HG02623 (cell line): ENCODE measurements around the gene ZNF296.
A peak's percentile ranks its signal among the peaks of the same experiment; 100 is the strongest.

Experiments
- ATAC-seq: cut with Tn5 transposase; IDR thresholded peaks from one replicate; pipeline ENCODE4 v1.9.1; 2021; ENCODE audit warnings: moderate library complexity; ENCODE audit not compliant: unreplicated experiment

Gene ZNF296

DNA sequence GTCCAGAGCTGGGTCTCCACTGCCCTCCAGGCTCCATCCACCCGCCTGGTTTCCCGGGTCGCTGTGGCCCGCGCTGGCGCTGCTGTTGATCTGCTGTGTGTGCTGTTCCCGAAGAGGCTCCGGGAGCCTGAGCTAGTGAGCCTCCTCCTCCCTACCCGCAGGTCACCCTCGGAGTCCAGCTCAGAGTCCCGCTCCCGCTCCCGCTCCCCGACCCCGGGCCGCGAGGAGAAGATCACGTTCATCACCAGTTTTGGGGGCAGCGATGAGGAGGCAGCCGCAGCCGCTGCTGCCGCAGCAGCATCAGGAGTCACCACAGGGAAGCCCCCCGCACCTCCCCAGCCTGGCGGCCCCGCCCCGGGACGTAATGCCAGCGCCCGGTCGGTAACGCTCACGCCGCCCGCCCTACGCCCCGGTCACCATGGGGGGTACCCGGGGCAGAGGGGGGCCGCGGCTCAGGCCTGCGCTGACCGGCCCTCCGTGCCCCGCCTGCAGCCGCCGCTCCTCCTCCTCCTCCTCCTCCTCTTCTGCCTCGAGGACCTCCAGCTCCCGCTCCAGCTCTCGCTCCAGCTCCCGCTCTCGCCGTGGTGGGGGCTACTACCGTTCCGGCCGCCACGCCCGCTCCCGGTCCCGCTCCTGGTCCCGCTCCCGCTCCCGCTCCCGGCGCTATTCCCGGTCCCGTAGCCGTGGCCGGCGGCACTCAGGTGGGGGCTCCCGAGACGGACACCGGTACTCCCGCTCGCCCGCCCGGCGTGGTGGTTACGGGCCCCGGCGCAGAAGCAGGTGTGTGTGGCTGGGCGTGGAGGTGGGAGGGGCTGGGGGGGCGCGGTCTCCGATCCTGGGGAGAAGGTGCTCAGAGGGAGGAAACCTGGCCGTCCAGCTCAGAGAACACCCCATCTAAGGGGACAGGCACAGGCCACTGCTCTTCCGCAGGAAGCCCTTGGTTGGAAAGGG is 12.2 kb downstream of the ZNF296 start:
- ATAC-seq, result no peak

DNA sequence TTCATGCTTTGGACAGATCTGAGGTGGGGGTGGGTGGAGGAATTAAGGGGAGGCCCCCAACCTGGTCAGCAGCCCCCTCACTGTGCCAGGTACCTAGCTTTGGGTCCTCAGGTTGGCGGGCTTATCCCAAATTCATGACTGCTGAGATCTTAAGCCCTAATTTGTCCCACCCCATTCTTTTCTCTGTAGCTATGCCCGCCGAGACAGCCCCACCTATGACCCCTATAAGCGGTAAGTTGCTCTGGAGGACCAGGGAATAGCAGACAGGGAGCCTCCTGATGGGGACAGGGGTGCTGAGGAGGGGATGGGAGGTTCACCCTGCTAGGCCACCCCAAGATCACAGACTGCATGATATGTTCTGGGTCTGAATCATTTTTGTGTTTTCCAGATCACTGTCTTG is 14.3 kb downstream of the ZNF296 start:
- no peak for ATAC-seq

DNA sequence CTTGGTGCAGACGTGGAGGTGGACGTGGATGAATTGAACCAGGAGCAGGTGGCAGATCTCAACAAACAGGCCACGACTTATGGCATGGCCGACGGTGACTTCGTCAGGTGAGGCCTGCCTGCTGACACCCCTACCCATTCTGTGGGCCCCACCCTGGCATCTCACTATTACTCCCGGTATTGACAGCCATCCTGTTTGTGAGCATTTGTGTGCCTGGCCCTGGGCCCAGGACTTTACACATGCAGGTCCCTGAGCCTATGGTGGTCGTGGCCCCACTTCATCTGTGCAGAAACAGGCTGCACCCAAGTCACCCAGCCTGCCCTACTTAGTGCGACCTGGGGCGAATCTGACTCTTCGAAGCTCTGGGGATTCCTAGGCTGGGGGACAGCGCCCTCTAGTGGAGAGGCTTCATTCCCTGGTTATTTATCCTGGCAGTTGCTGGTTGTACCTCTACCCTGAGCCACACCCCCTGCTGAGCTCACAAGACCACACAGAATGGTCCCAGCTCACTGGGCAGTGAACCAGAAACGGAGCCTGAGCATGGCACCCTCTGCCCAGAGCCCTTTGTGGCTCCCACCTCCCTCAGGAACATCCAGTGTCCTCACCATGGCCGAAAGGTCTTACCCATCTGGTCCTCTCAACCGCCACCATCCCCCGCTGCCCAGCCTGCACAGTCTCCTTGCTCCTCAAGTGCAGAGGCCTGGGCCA is 16.9 kb downstream of the ZNF296 start:
- no peak for ATAC-seq

DNA sequence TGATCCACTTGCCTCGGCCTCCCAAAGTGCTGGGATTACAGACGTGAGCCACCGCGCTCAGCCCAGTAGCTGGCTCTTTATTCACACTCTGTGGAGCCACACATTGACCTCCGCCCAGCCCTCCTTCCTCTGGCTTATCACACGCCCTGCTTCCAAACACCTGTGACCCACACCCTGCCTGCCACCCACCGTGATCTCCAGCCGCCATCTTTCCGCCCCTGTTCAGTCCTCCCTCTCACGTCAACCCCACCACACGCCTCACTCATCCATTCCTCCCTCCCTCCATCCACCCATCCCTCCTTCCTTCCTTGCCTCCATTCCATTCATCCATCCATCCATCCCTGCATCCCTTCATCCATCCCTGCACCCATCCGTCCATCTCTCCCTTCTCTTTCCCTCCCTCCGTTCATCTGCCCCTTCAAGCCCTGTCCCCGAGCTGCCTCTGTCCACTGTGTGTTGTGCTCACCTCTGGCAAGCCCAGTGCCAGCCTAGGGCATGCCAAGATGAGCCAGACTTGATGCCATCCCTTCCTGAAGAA is 17.6 kb downstream of the ZNF296 start:
- no peak for ATAC-seq

DNA sequence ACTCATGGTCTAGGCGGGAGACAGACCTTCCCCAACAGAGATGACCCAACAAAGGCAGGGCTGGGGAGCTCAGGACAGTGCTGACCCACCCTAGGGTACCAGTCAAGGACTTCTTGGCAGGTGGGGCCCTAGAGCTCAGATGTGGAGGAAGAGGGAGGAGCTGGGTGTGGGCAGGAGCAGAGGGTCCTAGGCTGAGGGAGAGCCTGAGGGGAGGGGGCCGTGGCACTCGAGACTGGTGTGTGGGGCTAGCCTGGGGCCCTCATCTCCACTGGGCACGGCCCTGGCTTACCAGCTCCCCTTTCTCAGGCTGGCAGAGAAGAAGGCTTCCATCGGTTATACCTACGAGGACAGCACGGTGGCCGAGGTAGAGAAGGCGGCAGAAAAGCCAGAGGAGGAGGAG is 18.8 kb downstream of the ZNF296 start:
- no peak for ATAC-seq

DNA sequence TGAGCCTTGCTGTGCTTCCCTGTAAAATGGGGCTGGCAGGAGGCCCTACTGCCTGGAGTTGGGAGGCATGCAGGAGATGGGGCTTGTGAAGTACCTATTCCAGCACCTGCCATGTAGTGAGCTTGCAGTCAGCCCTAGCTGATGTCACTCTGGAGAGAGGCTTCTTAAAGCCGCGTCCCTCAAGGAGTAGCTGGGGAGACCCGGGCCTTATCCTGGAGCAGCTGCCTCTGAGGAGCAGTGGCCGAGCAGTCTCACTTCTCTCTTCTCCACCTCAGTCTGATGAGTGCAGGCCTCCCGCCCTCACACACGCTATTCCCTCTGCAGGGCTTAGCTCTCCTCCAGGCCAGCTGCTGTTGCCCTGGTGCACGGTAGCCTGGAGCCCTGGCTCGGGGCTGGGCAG is 19.4 kb downstream of the ZNF296 start:
- no peak for ATAC-seq

DNA sequence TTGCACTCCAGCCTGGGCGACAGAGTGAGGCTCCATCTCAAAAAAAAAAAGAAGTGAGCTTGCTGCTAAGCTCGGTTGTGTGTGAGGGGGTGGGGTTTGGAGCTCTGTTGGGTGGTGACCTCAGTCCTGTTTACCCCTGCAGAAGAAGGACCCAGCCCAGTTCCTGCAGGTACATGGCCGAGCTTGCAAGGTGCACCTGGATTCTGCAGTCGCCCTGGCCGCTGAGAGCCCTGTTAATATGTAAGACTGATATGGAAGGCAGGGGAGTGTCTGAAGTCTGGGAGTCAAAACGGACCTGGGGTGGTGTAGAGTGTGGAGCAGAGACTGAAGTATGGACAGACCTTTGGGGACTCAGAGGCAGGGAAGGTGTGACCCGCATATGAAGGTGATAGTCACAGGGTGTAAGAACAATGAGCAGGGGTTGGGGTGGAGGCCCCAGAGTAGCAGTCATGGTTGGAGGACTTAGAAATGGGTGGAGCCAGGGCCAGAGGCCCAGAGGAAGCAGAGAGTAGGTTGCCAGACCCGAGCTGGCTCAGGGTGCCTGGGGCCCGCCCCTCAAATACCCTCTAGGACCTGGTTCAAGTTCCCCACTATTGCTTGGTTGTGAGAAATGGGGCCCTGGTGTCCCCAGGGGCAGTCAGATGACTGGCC is 24.2 kb downstream of the ZNF296 start:
- ATAC-seq, result no peak

DNA sequence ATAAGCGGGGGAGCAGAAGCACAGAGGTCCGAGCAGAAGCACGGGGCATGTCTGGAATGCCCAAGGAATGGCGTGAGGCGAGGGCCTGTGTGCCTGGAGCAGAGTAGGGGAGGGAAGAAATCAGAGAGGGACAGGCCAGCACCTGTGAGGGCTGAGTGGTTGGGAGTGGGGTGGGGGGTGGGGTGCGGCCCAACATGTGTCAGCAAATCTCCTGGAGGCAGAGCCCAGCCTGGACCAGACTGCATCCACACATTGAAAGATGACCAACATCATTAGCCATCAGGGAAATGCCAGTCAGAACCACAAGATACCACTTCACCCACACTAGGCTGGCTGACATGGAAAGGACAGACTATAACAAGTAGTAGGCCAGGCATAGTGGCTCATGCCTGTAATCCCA is 26.2 kb downstream of the ZNF296 start:
- no peak for ATAC-seq

DNA sequence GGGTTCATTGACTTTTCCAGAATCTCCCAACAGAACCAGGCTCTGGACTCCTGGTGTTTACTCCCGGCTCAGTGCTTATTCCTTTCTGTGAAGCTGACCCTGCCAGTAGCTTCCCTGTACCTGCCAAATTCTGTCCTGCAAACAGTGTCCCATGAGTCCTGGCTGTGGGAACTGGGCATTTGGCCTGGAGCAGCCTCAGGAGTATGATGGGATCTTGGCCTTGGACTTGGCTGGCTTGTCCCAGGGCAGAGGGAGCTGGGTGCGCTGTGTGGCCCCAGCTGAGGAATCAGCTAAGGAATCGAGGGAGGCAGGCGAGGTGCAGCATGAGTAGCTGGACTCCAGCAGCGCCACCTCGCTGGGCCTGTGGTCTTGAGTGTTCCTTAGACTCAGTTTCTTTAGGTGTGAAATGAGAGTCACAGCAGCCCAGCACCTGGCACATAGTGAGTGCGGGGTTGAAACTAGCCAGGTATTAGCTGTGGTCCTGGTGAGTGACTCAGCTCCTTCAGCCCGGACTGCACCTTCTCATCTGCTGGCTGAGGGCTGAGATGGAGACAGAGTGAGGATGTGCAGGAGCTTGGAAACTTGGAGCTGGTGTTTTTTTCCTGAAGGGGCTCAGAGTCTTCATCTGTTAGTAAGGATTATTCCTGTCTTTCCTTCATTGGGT is 27.1 kb downstream of the ZNF296 start:
- no peak for ATAC-seq

DNA sequence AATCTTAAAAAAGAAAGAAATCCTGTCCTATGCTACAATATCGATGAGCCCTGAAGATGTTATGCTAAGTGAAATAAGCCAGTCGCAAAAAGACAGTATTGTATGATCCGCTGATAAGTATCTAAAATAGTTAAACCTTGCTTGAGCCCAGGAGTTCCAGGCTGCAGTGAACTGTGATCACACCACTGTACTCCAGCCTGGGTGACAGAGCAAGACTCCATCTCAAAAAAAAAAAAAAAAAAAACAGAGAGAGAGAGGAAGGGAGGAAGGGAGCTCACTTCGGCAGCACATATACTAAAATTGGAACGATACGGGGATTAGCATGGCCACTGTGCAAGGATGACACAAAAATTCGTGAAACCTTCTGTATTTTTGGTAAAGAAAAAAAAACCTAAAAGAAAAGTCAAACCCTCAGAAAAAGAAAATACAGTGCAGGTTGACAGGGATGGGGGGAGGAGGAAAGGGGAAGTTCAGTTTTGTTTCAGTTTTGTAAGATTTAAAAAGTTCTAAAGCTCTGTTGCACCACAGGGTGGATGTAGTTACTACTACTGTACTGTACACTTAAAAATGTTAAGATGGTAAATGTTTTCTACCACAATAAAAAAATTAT is 29.0 kb downstream of the ZNF296 start:
- no peak for ATAC-seq

DNA sequence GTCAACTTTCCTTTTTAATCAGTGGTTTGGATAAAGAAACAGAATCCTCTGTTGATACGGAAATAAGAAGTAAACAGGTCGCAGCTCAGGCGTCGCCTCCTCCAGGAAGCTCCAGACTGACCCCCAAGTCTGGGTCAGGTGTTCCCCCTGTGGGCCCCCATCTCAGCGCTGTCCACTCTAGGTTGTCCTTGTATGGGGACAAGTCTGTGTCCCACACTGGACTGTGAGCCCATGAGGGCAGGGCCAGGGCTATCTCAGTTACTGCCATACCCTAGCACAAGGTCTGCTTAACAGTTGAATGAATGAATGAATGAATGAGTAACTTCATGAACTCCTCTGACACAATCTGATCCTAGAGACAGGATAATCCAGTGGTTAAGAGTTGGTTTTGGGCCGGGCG is 29.9 kb downstream of the ZNF296 start:
- no peak for ATAC-seq

DNA sequence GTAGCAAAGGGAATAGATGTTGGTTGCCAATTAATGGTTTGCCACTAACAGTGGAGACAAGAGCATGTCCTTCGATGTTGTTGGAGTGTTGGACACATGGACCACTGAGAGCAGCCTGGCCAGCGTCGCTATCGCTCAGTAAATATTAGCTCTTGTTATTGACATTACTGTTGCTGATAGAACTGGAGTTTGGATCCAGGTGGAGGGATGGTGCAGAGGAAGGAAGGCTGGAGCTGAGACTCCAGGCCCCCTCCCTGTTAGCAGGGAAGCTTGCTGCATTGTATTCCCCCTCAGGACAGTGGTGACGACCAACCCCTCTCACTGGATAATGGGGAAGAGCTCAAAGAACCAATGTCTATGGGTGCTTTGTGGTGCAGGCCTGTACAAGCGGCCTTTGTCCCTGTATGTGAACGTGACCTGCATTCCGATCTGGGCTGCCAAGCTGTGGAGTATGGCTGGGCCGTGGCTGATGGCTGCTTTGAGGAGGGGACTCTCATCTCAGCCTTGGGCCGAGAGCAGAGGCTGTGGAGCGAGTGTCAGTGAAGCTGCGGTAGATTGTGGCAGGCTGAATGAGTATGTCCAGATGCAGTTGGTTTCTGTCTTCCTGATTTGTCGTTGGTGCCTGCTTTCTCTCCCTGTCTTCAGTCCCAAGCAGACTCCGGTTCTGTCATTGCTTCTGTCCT is 30.5 kb downstream of the ZNF296 start:
- no peak for ATAC-seq

DNA sequence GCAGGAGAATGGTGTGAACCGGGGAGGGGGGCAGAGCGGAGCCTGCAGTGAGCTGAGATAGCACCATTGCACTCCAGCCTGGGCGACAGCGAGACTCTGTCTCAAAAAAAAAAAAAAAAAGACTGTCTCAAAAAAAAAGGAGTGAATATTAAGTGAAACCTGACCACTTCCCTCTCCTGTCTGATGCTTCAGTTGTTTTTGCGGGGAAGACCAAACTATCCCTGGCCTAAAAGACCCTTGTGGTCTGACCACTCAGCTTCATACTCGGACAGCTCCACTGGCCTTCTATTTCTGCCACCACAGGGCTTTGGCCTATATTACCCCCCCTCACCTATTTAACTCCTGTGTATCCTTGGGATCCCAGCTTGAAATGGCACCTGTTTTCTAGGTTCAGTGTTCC is 35.2 kb downstream of the ZNF296 start:
- ATAC-seq, result no peak

DNA sequence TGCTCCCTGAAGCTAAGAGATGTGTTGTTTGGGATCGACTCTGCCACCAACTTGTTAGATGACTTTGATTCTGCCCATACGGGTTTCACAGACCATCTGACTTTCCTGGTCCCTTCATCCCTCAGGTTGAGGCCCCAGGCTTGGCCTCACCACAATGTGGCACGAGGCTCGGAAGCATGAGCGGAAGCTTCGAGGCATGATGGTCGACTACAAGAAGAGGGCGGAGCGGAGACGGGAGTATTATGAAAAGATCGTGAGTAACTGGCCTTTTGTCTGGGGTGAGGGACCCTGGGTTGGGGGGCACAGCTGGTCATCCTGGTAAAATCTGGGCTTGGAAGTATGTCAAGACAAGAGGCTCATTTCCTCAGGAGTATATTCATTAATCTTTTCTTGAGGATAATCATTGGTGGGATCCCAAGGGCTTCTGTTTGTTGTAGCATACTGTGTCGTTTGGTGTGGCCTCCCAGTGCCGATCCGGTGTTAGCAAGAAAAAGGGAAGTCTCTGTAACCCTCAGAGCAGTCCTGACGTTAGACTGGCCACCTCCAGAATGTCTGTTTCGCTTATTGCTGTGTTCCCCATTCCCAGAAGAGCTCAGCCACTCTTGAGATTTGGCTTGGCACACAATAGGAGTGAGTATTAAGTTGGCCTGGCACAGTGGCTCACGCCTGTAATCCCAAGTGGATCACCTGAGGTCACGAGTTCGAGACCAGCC is 36.1 kb downstream of the ZNF296 start:
- no peak for ATAC-seq

DNA sequence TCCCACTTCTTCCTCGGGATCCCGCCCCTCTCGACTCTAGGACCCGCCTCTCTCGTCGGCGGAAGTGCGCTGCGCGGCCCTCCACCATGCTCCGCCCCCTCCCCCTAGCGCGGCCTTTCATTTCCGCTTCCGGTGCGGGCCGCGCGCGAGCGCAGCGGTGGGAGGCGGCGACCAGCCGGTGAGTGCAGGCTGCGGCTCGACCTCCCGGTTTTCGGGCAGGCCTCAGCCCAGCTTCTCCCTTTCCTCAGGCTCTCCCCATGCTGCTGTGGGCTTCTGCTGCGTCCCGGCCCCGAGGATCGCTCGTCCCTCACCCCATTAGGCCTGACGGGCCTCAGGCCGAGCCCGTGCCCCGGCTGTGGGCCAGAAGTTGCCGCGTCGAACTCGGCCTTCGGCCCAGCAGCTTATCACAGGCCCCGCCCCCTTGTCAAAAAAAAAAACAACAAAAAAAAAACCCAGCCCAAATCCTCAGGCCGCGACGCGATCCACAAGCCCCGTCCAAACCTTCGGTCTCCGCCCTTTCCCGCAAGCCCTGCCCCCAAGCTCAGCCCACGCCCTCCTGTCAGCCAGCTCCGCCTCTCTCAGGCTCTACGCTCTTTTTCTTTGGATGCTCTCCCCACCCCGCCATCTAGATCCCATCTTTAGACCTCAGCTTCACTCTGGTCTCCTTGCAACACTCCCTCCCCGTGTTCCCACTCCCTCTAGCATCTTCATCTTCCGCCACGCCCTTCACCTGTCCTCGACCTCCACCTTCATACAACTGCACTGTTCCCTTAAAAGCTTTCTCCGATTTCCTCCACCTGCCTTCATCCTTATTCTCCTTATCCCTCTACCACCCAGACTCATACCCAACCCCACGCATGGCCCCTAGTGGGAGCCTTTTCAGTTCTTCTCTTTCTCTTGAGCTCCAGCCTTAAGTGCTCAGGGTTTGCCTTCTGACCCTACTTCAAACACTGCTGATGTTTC is 37.1 kb downstream of the ZNF296 start, which contains the start of gene CLASRP:
TSS of gene CLASRP (plus strand) at position 115 of the 963 bp plus-strand sequence. CDS start 1,168 bp downstream, outside the sequence.
- ATAC-seq, result peak; percentile 89

DNA sequence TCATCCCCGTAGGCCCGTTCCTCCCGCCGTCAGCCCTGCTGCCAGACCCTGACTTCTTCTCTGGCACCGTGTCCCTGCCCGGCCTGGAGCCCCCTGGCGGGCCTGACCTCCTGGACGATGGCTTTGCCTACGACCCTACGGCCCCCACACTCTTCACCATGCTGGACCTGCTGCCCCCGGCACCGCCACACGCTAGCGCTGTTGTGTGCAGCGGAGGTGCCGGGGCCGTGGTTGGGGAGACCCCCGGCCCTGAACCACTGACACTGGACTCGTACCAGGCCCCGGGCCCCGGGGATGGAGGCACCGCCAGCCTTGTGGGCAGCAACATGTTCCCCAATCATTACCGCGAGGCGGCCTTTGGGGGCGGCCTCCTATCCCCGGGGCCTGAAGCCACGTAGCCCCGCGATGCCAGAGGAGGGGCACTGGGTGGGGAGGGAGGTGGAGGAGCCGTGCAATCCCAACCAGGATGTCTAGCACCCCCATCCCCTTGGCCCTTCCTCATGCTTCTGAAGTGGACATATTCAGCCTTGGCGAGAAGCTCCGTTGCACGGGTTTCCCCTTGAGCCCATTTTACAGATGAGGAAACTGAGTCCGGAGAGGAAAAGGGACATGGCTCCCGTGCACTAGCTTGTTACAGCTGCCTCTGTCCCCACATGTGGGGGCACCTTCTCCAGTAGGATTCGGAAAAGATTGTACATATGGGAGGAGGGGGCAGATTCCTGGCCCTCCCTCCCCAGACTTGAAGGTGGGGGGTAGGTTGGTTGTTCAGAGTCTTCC is 38.7 kb downstream of the ZNF296 start:
- ATAC-seq, result no peak

DNA sequence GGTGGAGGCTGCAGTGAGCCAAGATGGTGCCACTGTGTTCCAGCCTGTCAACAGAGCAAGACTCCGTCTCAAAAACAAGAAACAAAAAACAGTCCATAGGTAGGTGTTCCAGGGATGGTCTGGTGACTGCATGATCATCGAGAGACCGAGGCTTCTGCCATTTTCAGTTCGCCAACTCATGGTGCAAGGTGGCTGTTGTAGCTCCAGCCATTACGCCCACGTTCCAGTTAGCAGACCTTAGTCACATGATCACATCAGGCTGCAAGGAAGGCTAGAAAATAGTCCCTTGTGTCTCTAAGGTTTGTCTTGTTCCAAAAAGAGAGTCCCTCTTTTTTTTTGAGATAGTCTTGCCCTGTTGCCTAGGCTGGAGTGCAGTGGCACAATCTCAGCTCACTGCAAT is 40.5 kb downstream of the ZNF296 start:
- ATAC-seq, result no peak
